Measurements from ENCODE around the gene ASAP2. TPM values are rescaled to one million over a fixed set of nuclear protein-coding genes. Genes with fewer than 3 reads are reported as not detected.

ASAP2 gene
- total RNA-seq, 2 experiments from 2014 or later: 0.14 to 0.15 TPM

DNA sequence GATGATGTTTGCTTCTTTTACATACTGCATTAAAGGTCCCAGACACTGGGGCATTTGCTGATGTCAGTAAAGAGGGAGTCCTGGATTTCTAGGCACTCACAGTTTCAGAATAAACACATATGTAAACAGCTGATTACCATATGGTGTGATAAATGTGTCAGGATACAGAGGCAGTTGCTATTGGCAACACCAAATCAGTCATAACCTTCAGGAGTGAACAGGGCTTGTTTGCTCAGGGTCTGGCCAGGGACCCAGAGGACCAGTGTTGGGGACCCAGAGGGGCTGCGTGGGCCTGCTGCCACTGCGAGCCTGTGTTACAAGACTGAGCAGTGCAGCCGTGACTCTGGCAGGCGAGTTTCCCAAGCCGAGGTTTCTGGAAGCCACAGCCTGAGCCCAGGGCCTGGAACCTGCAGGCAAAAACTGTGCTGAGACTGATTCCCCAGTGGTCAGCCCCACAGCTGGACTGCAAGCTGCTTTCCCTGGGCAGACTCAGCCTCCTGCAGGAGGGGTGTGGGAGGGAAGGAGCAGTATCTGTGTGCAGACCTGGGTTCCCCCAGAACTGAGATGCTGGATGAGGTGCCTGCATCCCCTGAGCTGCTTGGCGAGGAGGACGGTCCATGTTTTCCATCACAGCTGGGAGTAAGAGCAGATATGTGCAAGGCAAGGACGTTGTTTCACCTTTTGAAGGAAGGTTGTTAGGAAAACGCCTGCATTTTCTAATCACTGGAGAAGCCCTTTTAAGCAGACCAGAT is 23.6 kb downstream of the ASAP2 start:
- CTCF ChIA-PET: no interaction called here
- intact Hi-C loops (cut with micrococcal nuclease): no loop called here
- Mint-ChIP-seq H3K27ac (no peak overlapping the region), H3K4me1 (ENCODE audit: low read depth) (no peaks in the 10 kb centered on the region), H3K27me3 (ENCODE audit: low read depth) (peaks cover 15% of the 10 kb centered on the region), H3K4me3 (no peak overlapping the region), H3K36me3 (ENCODE audit: low read depth) (no peaks in the 10 kb centered on the region), H3K9me3 (no peaks in the 10 kb centered on the region)
- DNase-seq: no peak

GRCh38 chr2:9230881-9231280 is 24.3 kb downstream of the ASAP2 start:
- intact Hi-C loops (cut with micrococcal nuclease): no loop called here
- H3K9me3 Mint-ChIP-seq: no peaks in the 10 kb centered on the region
- H3K36me3 Mint-ChIP-seq (ENCODE audit: low read depth): no peaks in the 10 kb centered on the region
- CTCF ChIA-PET: no interaction called here
- H3K27me3 Mint-ChIP-seq (ENCODE audit: low read depth): peaks cover 15% of the 10 kb centered on the region
- no peaks in the 10 kb centered on the region for H3K4me1 Mint-ChIP-seq (ENCODE audit: low read depth)
- H3K27ac Mint-ChIP-seq: no peak overlapping the region
- no peak for DNase-seq
- H3K4me3 Mint-ChIP-seq: no peak overlapping the region

DNA sequence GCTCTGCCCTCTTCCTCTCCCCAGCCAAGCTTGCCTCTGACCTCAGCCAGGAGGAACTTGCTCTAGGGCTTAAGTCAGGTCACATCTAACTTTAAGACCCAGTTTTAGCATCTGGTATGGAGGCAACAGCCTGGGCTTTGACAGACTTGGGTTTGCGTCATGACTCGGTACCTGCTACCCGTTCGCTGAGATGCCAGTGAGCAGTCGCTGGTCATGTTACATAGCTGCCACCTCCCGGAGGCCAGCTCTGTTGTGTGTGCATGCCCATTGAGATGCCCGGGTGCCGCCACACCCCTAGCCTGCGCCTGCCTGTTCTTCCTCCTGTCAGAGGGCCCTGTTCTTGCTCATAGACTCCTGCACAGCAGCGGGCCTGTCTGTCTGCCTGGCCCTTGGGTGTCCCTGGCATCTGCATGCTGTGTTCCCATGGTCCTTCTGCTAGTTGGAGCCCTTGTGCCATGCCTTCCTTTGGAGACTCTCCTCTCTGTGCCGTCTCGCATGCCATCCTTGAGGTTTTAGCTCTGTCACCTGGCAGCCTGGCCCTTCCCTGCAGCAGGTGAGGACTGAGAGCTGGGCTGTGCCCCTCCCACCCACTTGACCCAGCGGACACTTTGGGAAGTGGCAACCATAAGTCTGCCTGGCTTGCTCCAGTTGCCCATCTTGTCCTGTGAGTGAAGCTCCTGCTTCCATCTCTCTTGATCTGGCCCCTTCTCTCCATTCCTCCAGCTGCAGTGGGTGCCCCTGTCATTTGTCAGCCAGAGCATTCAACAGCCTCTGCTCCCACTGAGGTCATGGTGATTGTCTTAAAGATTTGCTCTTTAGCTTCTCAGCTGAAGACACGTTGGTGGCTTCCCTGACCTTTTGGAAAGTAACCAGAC is 24.9 kb downstream of the ASAP2 start:
- CTCF ChIA-PET: no interaction called here
- no peak overlapping the region for H3K27ac Mint-ChIP-seq
- intact Hi-C loops (cut with micrococcal nuclease): no loop called here
- DNase-seq: no peak
- H3K36me3 Mint-ChIP-seq (ENCODE audit: low read depth): no peaks in the 10 kb centered on the region
- H3K9me3 Mint-ChIP-seq: no peaks in the 10 kb centered on the region
- peaks cover 15% of the 10 kb centered on the region for H3K27me3 Mint-ChIP-seq (ENCODE audit: low read depth)
- H3K4me1 Mint-ChIP-seq (ENCODE audit: low read depth): no peaks in the 10 kb centered on the region
- no peak overlapping the region for H3K4me3 Mint-ChIP-seq

- intact Hi-C loops (cut with micrococcal nuclease): no loop called here
- Mint-ChIP-seq H3K4me3 (no peak overlapping the region), H3K4me1 (ENCODE audit: low read depth) (no peaks in the 10 kb centered on the region), H3K27me3 (ENCODE audit: low read depth) (peaks cover 15% of the 10 kb centered on the region), H3K9me3 (no peaks in the 10 kb centered on the region), H3K36me3 (ENCODE audit: low read depth) (no peaks in the 10 kb centered on the region), H3K27ac (no peak overlapping the region)
- CTCF ChIA-PET: no interaction called here
- DNase-seq: no peak
Observed at GRCh38 chr2:9232166-9232479, 25.5 kb downstream of the ASAP2 start.

GRCh38 chr2:9232886-9233285 is 26.3 kb downstream of the ASAP2 start:
- Mint-ChIP-seq H3K27me3 (ENCODE audit: low read depth) (peaks cover 15% of the 10 kb centered on the region), H3K9me3 (no peaks in the 10 kb centered on the region), H3K36me3 (ENCODE audit: low read depth) (no peaks in the 10 kb centered on the region), H3K27ac (no peak overlapping the region), H3K4me3 (no peak overlapping the region), H3K4me1 (ENCODE audit: low read depth) (no peaks in the 10 kb centered on the region)
- intact Hi-C loops (cut with micrococcal nuclease): no loop called here
- no peak for DNase-seq
- CTCF ChIA-PET: no interaction called here

DNA sequence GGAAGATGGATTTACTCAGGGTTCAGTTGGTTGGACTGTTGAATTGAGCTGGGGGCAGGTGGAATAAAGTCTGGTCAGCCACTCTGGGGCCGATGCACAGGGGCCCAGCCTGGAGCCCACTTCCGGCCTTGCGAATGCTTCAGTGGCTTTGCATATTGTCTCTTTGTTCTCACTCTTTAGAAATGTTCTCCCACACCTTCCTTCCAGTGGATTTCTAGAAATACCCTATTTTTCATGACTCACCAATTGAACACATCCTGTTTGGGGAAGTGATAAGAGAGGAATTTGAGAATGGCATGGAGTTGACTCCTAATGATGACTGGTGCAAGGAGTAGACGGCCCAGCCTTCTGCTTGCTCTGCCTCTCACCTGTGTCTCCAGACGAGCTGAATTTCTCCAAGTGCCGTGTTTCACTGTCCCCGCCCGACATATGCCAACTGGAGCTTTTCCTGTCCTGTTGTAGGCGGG is 28.1 kb downstream of the ASAP2 start:
- Mint-ChIP-seq H3K27me3 (ENCODE audit: low read depth) (peaks cover 8% of the 10 kb centered on the region), H3K9me3 (no peaks in the 10 kb centered on the region), H3K36me3 (ENCODE audit: low read depth) (no peaks in the 10 kb centered on the region), H3K4me1 (ENCODE audit: low read depth) (no peaks in the 10 kb centered on the region), H3K4me3 (no peak overlapping the region), H3K27ac (no peak overlapping the region)
- CTCF ChIA-PET: no interaction called here
- intact Hi-C loops (cut with micrococcal nuclease): no loop called here
- DNase-seq: no peak

- CTCF ChIA-PET: no interaction called here
- Mint-ChIP-seq H3K27me3 (ENCODE audit: low read depth) (peaks cover 6% of the 10 kb centered on the region), H3K9me3 (no peaks in the 10 kb centered on the region), H3K27ac (no peak overlapping the region), H3K4me1 (ENCODE audit: low read depth) (no peaks in the 10 kb centered on the region), H3K36me3 (ENCODE audit: low read depth) (no peaks in the 10 kb centered on the region), H3K4me3 (no peak overlapping the region)
- DNase-seq: no peak
- intact Hi-C loops (cut with micrococcal nuclease): no loop called here
Observed at GRCh38 chr2:9235147-9236044, 28.8 kb downstream of the ASAP2 start.

GRCh38 chr2:9236045-9236344 is 29.4 kb downstream of the ASAP2 start:
- CTCF ChIA-PET: no interaction called here
- Mint-ChIP-seq H3K36me3 (ENCODE audit: low read depth) (no peaks in the 10 kb centered on the region), H3K4me3 (no peak overlapping the region), H3K9me3 (no peaks in the 10 kb centered on the region), H3K4me1 (ENCODE audit: low read depth) (no peaks in the 10 kb centered on the region), H3K27ac (no peak overlapping the region), H3K27me3 (ENCODE audit: low read depth) (peaks cover 6% of the 10 kb centered on the region)
- intact Hi-C loops (cut with micrococcal nuclease): no loop called here
- no peak for DNase-seq

GRCh38 chr2:9236867-9237266 is 30.3 kb downstream of the ASAP2 start:
- H3K36me3 Mint-ChIP-seq (ENCODE audit: low read depth): no peaks in the 10 kb centered on the region
- intact Hi-C loops (cut with micrococcal nuclease): no loop called here
- CTCF ChIA-PET: interaction anchor here (0.7 kb wide), 1 partner anchor 166 kb away, joined by 4 read pairs; no protein-coding TSS in a partner anchor

DNA sequence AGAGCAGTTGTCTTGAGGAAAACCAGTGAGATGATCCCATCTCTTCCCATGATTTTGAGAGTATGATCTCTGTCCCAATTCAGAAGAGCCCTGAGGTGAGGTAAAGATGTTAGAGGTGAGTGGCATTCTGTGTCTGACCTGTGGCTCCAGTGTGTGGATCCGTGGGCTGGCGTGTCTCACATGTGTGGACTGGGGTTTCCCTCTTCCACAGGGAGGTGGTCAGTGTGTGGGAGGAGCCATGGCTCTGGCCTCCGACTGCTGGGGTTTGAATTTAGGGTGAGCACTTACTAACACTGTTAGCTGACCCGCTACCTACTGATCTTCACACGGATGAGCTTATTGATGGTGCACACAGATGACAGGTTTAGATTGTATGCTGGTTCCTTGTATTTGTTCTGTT is 31.2 kb downstream of the ASAP2 start:
- DNase-seq: no peak
- intact Hi-C loops (cut with micrococcal nuclease): no loop called here
- Mint-ChIP-seq H3K4me3 (no peak overlapping the region), H3K36me3 (ENCODE audit: low read depth) (no peaks in the 10 kb centered on the region), H3K4me1 (ENCODE audit: low read depth) (no peaks in the 10 kb centered on the region), H3K27me3 (ENCODE audit: low read depth) (no peaks in the 10 kb centered on the region), H3K27ac (no peak overlapping the region), H3K9me3 (no peaks in the 10 kb centered on the region)
- CTCF ChIA-PET: no interaction called here

More at GRCh38 chr2:9236867-9237266, 30.3 kb downstream of the ASAP2 start:
- H3K9me3 Mint-ChIP-seq: no peaks in the 10 kb centered on the region
- peaks cover under 1% of the 10 kb centered on the region for H3K27me3 Mint-ChIP-seq (ENCODE audit: low read depth)
- no peak overlapping the region for H3K27ac Mint-ChIP-seq
- DNase-seq: no peak
- no peaks in the 10 kb centered on the region for H3K4me1 Mint-ChIP-seq (ENCODE audit: low read depth)
- H3K4me3 Mint-ChIP-seq: no peak overlapping the region

DNA sequence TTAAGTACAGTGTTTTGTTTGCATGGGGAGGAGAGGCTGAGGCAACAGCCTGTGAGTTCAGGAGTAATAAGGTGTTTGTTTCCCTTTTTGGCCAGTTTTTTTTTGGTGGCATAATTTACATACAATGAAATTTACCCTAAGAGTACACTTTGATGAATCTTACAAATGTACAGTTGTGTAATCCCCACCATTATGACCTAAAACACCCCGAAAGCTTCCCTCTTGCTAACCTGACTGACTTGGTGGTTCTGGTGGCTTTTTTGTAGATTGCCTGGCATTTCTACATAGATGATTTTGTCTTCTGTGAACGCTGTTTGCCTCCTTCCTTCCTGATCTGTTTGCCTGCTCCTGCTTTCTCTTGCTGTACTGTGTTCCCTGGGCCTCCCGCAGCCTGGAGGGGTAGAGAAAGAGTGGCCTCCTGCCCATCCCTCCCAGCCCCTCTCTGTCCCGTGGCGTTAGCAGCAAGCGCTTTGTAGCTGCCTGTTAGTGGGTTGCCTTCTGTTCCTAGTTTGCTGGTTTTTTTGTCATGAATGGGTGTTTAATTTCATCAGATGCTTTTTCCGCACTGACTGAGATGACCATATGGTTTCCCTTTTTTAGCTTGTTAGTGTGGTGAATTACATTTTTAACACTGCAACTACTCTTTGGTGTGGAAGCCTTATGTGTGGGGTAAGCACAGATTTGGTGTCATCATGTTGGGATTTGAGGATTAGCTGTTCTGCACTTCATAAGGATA is 32.1 kb downstream of the ASAP2 start:
- H3K9me3 Mint-ChIP-seq: no peaks in the 10 kb centered on the region
- no peak overlapping the region for H3K4me3 Mint-ChIP-seq
- CTCF ChIA-PET: interaction anchor here (0.6 kb wide), 2 partner anchors 184 to 671 kb away, joined by 3 to 5 read pairs; partner anchors contain the start of gene ITGB1BP1
- no peaks in the 10 kb centered on the region for H3K27me3 Mint-ChIP-seq (ENCODE audit: low read depth)
- intact Hi-C loops (cut with micrococcal nuclease): no loop called here
- no peaks in the 10 kb centered on the region for H3K36me3 Mint-ChIP-seq (ENCODE audit: low read depth)
- no peak for DNase-seq
- H3K27ac Mint-ChIP-seq: no peak overlapping the region
- no peaks in the 10 kb centered on the region for H3K4me1 Mint-ChIP-seq (ENCODE audit: low read depth)

DNA sequence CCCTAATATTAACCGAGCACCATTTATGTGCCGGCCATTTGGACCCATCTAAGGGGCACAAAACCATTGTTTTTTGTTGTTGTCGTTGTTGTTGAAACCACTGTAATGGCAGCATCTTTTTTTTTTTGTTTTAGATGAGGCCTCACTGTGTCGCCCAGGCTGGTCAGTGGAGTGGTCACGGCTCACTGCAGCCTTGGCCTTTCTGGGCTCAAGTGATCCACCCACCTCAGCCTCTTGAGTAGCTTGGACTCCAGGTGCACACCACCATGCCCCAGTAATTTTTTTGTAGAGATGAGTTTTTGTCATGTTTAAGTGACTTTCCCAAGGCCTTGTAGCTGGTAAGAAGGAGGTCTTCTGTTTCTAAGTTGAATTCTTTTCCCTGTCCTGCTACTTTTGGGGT is 33.0 kb downstream of the ASAP2 start:
- Mint-ChIP-seq H3K27ac (no peak overlapping the region), H3K4me3 (no peak overlapping the region), H3K4me1 (ENCODE audit: low read depth) (no peaks in the 10 kb centered on the region), H3K36me3 (ENCODE audit: low read depth) (no peaks in the 10 kb centered on the region), H3K9me3 (no peaks in the 10 kb centered on the region), H3K27me3 (ENCODE audit: low read depth) (no peaks in the 10 kb centered on the region)
- DNase-seq: no peak
- CTCF ChIA-PET: interaction anchor here (0.6 kb wide), 2 partner anchors 183 to 670 kb away, joined by 3 to 5 read pairs; partner anchors contain the start of gene ITGB1BP1
- intact Hi-C loops (cut with micrococcal nuclease): no loop called here
